Measurements from ENCODE around the gene GCFC2.
"Not testable (repeated sequence)": the region's sequence is repeated elsewhere in the genome, so short reads cannot be mapped to it uniquely, and the experiment has no call there.

The GCFC2 gene

DNA sequence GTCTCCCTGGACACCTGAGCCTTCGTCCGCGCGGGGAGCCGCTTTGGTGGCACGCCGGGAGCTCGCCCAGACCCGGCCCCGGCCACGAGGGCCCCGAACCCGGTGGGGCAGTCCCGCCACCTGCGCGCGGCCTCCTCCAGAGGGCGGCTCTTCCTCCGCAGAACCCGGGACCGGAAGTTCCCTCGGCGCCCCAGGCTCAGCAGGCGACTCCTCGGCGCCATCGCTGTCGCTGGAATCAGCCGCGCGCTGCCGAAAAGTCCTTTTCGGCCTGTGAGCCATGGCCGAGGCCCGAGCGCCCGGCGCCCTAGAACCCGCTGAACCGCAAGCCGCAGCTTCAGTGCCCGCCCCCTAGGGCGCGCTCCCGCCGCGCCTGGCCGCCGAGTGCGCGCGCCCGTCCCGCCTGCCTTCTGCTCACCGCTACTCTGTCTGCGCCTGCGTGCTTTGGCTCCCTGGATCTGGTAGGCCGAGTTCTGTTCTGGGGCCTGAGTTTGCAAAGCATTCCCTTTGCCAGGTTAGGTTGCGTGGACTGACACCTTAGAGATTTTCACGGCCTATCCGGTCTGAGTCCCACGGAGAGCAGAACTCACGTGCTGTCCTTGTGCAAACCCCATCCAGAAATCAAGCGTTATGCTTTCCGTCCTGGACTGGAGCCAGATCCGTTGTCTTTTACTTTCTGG lies at the start of gene GCFC2:
TSS of gene GCFC2 (minus strand) at position 339 of the 677 bp plus-strand sequence. CDS start at position 279, 60 bp downstream.
- DNase-seq: peak; percentile 98

DNA sequence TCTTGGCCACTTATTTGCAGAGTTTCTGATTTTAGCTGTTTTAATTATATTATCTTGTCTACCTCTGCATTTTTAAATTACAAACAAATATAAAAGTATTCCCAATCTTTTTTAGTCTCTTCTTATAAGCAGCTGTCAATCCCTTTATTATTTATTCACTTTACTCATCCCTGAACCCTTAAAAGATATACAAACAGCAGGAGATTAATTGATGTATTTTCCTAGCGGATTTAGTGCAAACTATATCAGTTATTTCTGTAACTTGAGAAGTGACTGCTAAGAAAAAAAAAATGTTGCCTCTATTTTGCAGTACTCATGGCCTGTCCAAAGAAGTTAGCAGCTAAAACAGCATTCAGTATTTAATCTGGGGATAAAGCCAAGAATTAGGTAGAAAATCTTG lies 42.1 kb upstream of the GCFC2 start:
- no peak for DNase-seq

DNA sequence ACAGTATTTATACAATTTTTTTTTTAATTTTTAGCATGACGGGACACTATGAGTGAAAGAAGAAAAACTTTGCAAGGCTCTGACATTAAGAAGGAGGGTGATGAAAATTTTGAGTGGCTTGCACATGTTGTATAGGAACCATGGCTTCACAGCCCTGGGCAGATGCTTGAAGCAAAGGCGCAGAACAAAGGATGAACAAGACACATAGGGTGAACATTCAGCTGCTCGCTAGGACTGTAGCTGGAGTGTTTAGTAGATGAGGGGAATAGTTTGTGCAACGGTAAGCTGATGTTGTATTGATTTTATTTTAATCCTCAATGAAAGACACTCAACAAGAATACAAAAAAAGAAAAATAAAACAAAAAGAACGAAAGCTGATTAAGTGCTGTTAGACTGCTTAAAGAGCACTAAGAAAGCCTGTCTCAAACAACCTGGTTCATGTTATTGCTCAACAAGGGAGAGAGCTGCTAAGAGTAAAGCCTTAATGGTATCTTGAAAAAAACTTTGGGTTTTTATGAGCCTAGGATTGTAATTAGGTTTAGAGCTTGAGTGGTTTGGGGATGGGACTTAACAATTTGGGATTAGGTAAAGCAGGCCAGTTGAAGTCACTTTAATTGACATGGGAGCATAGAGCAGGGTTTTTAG lies 41.2 kb upstream of the GCFC2 start:
- DNase-seq: no peak

DNA sequence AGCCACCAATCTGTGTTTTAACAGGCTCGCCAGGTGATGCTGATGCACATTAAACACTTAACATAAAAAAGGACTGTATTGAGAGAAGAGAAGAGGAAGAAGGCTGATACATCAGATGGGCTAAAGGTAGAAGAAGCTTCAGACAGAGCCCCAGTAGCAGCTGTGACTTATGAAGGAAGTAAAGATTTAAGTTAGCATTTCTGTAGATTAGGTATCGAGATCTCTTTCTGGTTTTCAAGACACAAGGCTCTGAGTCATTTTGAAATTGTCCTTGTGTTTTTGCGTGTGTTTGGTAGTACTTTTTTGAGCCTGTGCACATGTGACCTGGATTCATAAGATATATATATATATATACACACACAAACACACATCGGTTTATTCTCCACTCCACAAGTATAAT lies 40.6 kb upstream of the GCFC2 start:
- no peak for DNase-seq

DNA sequence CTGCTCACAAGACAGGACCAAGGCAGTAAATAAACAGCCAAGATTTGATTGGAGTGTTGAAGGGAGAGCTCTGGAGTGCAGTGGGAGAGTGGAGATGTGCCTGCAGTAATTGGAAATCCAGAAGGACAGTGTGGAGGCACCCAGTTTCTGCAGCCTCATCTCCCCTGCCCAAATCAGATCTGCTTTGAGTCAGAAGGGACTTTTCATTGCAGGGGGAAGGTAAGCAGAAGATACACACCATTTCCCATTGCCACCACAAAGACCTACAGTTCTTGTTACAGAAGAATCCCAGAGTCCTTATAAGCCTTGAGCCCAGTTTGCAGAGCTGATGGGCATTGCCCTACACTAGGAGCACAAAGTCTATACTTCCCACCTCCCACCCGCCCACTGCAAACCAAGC lies 27.2 kb upstream of the GCFC2 start:
- DNase-seq: no peak

DNA sequence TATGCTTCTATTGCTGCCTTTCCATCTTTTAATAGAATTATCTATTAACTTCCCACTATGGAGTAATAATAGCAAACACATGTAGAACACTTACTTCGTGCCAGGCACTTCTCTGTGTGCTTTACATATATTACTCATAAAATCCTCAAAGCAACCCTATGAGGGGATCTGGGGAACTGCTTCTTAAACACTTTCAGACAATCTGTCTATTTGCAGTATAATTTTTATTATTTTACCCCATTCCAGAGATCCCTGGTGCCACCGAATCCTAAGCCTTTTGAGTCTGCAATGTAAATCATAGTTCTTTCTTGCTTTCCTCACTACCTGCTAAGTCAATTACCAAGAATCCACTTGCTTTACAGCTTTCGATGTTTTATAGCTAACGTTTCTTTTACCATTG lies 25.6 kb upstream of the GCFC2 start:
- no peak for DNase-seq

DNA sequence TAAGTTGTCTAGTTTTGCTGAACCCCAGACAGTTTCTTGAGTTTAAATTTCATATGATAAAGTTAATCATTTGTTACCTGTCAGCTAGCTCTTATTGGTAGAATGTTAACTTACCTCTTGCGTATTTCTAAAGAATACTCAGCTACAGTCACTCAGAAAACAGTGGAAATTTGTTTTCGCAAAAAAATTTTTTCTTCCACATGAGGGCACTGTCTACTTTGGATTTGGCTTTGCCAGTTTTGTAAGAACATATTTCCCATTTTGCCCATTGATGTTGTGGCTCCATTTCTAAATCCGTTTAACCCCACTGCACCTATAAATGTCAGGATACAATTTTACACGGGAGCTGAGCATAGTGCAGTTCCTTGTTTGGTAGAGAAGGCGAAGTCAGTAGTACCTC lies 19.1 kb upstream of the GCFC2 start:
- DNase-seq: peak; percentile 48

DNA sequence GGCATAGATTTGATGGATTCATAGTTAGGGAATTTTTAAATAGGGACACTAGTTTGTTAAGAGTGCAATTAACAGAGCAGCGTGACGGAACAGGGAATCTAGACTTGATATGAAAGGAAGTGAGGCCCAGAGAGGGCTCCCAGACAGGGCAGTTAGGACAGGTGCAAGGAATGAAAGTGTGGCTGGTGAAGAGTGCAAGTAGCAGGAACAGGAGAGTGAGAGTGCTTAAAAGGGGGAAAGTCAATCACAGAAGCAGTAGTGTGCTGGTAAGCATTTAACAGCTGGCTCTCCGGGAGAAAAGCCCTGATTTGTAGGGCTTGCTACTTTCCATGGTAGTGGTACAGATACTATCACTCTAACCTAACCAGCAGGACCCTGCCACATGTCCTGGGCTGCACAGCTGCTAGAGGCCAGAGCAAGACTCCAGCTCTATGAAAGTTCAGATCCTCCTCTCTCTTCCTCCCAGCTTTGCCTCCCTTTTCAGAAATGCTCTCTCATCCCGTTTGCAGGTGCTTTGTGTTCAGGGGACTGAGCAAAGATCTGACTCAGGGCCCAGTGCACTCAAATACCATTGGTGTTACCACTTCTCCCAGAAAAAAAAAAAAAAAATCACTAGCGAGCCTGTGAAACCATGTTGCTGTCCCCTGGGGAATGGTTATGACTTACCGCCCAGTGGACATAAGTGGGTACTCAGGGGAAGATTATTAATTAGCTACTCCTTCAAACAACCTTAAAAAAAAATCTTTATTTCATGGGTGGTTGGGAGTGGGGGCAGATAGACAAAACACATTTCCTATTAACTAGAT lies 18.1 kb upstream of the GCFC2 start:
- DNase-seq: no peak

DNA sequence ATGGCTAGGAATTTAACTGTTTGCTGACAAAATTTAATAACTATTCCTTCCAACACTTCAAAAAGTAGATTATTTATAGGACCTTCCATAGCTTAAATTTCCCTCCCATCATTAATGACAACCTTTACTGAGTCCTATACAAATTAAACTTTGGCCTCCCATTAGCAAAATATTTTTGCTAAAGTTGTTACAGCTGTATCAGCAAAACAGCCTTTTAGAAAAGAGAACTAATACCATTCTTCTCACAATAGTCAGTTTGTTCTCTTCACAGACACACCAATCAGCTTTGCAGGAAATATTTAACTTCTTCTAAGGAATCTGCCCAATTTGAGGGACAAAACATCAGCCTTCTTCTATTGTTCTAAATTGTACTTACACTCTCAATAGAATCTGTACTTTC lies 12.0 kb upstream of the GCFC2 start:
- no peak for DNase-seq

DNA sequence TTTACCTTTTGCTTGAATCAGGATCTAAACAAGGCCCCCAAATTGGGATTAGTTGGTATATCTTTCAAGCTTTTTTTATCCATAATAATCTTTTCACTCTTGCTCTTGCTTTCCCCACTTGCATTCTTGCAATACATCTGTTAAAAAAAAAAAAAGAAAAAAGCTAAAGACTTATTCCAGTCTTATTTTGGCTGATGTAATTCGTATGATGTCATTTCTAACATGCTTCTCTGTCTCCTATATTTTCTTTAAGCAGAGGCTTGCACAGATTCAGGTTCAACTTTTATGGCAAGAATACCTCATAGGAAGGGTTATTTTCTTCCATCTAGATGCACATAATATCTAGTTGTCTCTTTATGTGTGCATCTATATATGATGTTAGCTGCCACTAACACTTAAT lies 9.8 kb upstream of the GCFC2 start:
- DNase-seq: no peak

DNA sequence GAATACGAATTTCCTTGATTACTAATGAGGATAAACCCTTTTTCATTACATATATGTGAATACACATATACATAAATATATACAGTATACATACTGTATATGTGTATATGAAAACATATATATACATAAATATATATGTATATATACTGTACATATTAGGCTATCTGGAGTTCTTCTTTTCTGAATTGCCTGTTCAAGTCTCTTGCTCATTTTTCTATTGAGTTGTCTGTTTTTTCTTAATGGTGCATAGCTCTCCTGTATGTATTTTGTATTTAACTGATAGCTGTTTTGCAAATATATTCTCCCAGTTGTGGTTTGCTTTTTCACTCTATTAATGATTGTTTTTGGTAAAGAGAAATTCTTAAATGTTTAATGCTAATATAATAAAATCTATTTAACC lies 8.9 kb upstream of the GCFC2 start:
- no peak for DNase-seq

DNA sequence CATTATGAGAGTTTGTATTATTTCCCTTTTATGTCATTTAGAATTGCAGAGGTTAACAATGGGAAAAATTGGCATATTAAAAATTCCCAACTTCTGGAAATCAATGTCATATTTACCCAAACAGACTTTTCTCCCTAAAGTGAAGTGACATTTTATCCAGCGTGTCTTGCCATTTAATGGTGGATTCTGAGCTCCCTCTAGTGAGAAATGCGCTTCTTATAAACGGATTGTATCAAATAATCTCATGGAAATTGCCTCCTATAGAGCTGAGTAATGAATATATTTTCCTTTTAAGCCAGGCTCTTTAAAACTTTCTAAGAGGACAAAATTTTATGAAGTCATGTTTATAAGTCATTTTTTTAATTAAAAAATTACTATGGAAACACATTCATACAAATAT lies 5.7 kb upstream of the GCFC2 start:
- DNase-seq: no peak

DNA sequence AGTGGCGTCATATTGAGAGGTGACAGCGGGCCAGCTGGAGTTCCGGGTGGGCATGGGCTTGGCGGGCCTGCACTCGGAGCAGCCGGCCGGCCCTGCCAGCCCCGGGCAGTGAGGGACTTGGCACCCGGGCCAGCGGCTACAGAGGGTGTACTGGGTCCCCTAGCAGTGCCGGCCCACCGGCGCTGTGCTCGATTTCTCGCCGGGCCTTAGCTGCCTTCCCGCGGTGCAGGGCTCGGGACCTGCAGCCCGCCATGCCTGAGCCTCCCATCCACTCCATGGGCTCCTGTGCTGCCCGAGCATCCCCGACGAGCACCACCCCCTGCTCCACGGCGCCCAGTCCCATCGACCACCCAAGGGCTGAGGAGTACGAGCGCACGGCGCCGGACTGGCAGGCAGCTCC lies 875 bp upstream of the GCFC2 start:
- not testable (repeated sequence) for DNase-seq

DNA sequence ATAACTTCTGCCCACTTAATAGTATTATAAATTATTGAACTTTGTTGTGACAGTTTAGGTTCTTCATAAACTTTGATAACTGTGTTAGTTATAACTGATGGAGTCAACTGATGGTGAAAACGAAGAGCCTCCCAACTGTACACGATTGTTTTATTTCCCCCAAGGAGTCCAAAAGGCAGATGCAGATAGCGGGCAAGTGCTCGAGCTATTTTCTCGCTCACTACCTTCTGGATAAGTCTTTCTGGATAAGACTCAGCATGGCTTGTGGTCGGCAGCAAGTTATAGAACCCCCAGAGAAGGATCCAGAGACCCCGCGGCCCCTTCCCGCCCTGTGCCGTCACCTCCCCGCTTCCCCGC lies 517 bp downstream of the GCFC2 start:
- no peak for DNase-seq

DNA sequence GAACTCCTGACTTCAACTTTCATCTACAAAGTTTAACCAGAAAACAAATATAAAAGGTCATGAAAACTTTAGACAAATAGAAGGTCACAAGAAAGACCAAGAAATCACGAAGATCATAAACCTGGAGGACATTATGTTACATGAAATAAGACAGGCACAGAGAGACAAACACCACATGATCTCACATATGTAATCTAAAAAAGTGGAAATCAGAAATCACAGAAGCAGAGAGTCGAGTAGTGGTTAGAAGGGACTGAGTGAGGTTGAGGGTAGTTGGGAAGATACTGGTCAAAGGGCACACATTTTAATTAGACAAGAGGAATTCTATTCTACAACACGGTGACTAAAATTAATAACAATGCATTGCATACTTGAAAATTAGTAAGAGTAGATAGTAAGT lies 1.4 kb downstream of the GCFC2 start:
- peak; percentile 18 for DNase-seq

DNA sequence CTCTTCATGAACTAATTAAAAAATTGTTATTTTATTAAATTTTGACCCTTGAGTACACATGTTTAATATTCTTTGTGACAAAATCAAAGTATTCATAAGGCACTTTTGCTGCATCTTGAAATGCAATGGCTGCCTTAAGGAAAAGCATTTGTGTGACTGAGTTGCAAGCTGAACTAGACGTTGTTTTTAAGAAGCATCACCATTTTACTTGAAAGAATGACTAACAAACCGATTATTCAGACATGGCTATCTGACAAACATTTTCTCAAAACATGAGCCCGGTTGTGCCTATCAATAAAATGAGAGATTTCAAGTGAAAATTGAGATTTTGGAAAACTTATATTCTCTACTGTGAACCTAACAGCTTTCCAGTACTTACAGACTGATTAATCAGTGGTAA lies 2.8 kb downstream of the GCFC2 start:
- DNase-seq: no peak

DNA sequence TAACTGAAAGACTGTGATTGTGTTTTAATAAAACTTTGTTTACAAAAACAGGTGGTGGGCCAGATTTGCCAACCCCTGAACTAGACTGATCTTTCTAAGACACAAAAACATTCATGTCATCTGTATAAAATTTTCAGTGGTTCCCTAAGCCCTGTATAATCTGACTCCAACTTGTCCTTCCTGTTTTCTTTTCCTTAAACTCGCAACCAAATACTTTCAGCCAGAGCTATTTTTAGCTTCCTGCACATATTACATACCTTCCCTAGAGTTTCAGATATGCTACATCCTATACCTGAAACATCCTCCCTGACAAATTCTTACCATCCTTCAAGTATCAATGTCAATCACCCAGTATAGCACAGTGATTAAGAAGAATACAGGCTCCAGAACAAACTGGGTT lies 4.8 kb downstream of the GCFC2 start:
- DNase-seq: no peak

DNA sequence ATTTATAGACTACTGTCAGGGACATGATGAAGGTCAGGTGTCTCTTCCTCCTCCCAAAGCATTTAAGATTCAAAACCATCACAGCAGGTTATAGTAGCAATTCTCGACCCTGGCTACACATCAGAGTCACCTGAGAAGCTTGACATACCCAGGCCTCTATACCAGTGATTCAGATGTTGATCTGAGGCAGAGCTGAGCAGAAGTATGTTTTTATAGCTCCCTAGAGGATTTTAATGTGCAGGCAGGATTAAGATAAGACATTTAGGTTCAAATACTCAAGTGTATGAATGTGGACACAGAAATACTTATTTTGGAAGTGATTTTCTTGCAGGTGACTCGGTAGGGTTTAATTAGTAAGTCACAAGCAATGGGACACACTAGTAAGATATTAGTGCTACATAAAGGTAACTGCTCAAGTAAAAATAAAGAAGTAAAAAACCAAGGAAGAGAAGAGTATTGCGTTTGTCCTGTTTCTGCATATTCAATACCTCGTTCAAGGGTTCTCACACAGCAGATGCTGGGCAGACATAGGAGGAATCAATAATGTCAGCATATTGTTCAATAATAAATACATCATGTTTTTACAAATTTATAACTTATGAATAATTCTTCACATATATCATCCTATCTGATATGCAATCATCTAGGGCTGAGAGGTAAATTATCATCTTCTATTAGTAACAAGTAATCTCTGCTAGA lies 7.0 kb downstream of the GCFC2 start:
- no peak for DNase-seq

DNA sequence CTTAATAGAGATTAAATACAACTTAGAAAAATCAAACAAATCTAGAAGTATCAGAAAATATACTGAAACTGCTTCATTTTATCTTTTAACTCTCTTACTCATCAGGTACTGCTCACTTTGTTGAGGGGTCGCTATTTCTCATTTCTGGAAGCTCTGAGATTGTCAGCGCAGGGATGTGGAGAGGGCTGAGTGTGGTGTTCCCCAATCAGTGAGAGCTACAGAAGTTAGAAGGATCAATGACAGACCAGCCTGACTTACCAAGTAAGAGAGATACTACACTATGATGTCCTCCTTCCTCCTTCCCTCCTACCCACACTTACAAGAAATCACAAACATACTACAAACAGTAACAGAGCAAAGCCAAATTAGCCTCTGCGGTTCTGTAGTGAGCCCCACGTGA lies 8.1 kb downstream of the GCFC2 start:
- no peak for DNase-seq

DNA sequence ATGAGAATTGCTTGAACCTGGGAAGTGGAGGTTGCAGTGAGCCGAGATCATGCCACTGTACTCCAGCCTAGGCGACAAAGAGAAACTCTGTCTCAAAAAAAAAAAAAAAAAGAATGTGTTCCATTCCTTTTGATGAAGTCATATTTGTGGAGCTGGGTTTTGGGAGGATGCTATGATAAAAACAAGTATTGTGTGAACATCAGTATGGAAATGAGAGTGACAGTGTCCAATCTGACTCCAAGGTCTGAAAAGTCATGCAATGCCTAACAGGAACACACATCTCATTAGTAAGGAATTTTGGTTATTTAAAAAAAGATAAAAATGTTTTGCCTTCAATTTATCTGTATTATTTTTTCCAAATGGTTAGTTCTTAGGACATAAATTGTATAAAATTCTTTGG lies 11.8 kb downstream of the GCFC2 start:
- DNase-seq: no peak

DNA sequence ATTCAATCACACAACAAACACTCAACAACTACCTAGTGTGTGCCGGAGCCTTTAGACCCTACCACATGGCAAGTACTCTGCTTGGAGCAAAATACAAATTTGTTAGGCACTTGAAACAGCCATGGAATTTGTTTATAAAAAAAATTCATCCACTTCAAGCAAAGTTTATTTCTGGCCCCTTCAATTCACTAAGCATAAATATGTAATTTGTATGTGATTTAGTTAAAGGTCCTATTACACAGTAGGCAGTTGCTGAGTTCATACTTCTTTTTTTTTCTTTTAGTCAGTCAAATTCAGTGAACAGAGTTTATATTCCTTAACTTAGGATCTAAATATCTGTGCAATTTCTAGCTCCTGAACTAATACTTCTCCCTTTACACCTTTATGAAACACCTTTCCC lies 22.5 kb downstream of the GCFC2 start:
- DNase-seq: no peak

DNA sequence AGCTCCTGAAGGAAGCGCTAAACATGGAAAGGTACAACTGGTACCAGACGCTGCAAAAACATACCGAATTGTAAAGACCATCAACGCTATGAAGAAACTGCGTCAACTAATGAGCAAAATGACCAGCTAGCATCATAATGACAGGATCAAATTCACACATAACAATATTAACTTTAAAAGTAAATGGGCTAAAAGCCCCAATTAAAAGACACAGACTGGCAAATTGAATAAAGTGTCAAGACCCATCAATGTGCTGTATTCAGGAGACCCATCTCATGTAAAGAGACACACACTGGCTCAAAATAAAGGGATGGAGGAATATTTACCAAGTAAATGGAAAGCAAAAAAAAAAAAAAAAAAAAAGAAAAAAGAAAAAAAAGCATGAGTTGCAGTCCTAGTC lies 27.3 kb downstream of the GCFC2 start:
- DNase-seq: not testable (repeated sequence)

DNA sequence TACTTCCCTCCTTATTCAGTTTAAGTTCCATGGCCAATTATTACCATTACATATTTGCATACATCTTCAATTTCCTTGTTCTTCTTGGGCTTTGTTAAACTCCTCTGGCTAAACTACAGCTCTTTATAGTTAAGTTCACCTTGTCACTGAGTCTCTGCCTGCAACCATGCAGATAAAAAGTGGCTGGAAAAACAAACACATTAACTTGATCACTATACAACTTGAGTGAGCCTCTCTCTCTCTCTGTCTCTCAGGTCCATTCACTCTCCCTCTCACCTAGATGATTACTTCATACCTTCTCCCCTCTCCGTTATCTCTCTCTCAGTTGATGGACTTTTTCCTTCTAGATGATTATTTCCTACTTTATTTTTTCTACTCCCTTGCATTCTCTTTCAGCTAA lies 30.3 kb downstream of the GCFC2 start:
- DNase-seq: no peak

DNA sequence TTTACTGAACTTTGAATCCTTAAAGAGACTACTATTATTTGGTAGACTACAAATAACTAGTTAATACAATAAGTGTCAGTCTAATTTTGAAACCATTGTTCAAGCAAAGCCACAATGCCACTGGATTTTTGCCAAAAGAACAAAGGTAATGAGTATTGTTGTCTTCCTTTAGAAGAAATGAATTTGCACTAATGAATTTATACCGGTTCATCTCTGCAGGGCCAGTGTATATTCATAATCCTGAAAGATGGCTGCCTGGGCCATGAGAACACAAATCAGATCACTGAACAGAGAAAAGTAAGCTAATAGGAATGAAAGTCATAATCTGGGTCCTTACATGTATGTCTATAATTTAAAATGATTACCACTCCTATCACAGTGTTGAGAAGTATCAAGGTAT lies 31.2 kb downstream of the GCFC2 start:
- DNase-seq: no peak
